ENCODE measurements around the gene KAZN. TPM values are rescaled to one million over a fixed set of nuclear protein-coding genes. Genes with fewer than 3 reads are reported as not detected.

Gene KAZN
- total and polyA plus RNA-seq, 4 experiments from 2014 or later, result 0.08 to 0.47 TPM; not detected in 2

DNA sequence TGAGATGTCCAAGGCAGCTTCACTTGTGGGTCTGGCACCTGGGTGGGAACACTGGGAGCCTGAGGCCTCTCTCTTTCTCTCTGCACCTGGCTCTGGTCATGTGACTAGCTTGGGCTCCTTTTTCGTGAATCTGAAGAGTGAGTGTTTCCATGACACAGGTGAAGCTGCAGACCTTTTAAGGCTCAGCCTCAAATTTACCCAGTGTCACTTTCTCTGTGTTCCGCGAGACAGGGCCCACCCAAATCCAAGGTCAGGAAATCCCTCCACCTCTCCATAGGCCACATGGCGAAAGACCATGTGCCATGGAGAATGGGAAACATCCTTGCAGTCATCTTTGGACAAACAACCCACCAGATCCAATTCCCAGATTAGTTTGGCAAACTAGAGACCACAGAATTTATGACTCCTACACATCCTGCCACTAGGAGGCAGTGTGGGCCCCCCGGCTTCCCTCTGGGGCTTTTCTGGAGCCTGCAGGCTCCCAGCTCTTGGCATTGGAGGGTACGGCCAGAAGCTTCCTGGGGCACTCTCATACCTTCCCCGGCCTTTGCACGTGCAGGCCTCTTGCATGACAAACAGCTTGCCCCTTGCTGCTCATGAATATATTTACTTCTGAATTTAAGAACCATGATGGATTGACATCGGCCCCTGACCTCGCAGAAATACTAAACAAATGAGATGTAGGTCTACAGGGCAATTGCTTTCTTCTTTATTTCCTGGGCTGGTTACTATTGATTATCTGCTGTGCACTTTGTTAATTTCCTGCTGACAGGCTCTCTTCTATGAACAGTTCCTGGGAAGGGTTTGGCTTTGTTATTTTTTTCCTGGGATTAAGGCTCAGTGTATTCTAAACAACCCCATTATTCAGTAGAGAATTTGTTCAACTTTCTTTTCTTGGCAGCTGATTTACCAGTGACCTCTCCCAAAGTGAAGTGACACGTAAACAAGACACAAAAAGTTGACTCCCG is 180.7 kb downstream of the KAZN start:
- Histone ChIP-seq H3K36me3 (ENCODE audit: insufficient read depth, low read length) (no peaks in the 10 kb centered on the region), H3K9me3 (ENCODE audit: control insufficient read depth in 1 of 2, low read length in 2 of 2) (no peaks in the 10 kb centered on the region), H3K4me1 (ENCODE audit: insufficient read depth, low read length) (no peaks in the 10 kb centered on the region), H3K27ac (ENCODE audit: low read depth, low read length) (no peak overlapping the region), H3K27me3 (ENCODE audit: insufficient read depth, low read length) (no peaks in the 10 kb centered on the region), H3K4me3 (ENCODE audit: low read length in 2 of 2) (no peak overlapping the region)
- Mint-ChIP-seq H3K27me3 (peaks cover 11 to 21% of the 10 kb centered on the region in 2 donors), H3K27ac (no peak overlapping the region), H3K9me3 (no peaks in the 10 kb centered on the region), H3K4me3 (no peak overlapping the region), H3K4me1 (peaks cover 0 to 1% (median 0%) of the 10 kb centered on the region in 4 donors), H3K36me3 (no peaks in the 10 kb centered on the region)
- POLR2A ChIA-PET (ENCODE audit: partially characterized antibody), result no interaction called here
- no peak for DNase-seq
- CTCF ChIA-PET (ENCODE audit: partially characterized antibody), result interaction anchor here (2.1 kb wide), 1 partner anchor 9 kb away, joined by 4 read pairs; no protein-coding TSS in a partner anchor
- intact Hi-C loops (cut with micrococcal nuclease), result no loop called here

GRCh38 chr1:14780271-14780670 is 181.8 kb downstream of the KAZN start:
- H3K9me3 Mint-ChIP-seq, result peaks cover 0 to 2% (median 0%) of the 10 kb centered on the region in 8 donors
- Histone ChIP-seq H3K9me3 (ENCODE audit: control insufficient read depth in 1 of 2, low read length in 2 of 2) (no peaks in the 10 kb centered on the region), H3K4me3 (ENCODE audit: low read length in 2 of 2) (no peak overlapping the region), H3K27me3 (ENCODE audit: insufficient read depth, low read length) (no peaks in the 10 kb centered on the region), H3K27ac (ENCODE audit: low read depth, low read length) (no peak overlapping the region), H3K36me3 (ENCODE audit: insufficient read depth, low read length) (no peaks in the 10 kb centered on the region), H3K4me1 (ENCODE audit: insufficient read depth, low read length) (no peaks in the 10 kb centered on the region)
- CTCF ChIA-PET (ENCODE audit: partially characterized antibody), result no interaction called here
- peaks cover 0 to 1% (median 0%) of the 10 kb centered on the region in 4 donors for H3K4me1 Mint-ChIP-seq
- DNase-seq, result no peak
- peaks cover 11 to 21% of the 10 kb centered on the region in 2 donors for H3K27me3 Mint-ChIP-seq
- no peaks in the 10 kb centered on the region for H3K36me3 Mint-ChIP-seq
- intact Hi-C loops (cut with micrococcal nuclease), result no loop called here
- POLR2A ChIA-PET (ENCODE audit: partially characterized antibody), result no interaction called here
- no peak overlapping the region for H3K4me3 Mint-ChIP-seq
- H3K27ac Mint-ChIP-seq, result no peak overlapping the region

DNA sequence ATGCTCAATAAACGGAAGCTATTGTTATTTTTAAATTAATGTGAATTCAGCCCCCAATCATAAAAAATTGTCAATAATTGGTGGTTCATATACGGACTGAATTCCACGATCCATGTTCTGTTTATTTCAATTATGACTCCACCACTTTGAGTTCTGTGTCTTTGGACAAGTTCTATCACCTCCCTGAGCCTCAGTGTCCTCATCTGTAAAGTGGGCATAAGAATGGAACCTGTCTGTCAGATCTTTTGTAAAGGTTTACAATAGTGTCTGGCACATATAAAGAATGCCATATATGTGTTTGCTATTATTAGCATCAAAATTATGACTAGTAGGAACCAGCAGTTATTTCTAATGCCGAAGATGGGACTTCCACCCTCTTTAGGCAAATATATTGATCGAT is 183.3 kb downstream of the KAZN start:
- no peaks in the 10 kb centered on the region for H3K4me1 ChIP-seq (ENCODE audit: insufficient read depth, low read length)
- H3K27me3 Mint-ChIP-seq, result peaks cover 13 to 18% of the 10 kb centered on the region in 2 donors
- no peak overlapping the region for H3K4me3 Mint-ChIP-seq
- H3K27ac ChIP-seq (ENCODE audit: low read depth, low read length), result no peak overlapping the region
- H3K4me1 Mint-ChIP-seq, result peaks cover 0 to 1% (median 0%) of the 10 kb centered on the region in 4 donors
- H3K36me3 Mint-ChIP-seq, result no peaks in the 10 kb centered on the region
- no peak for DNase-seq
- CTCF ChIA-PET (ENCODE audit: partially characterized antibody), result no interaction called here
- intact Hi-C loops (cut with micrococcal nuclease), result no loop called here
- no peak overlapping the region for H3K27ac Mint-ChIP-seq
- POLR2A ChIA-PET (ENCODE audit: partially characterized antibody), result no interaction called here
- H3K27me3 ChIP-seq (ENCODE audit: insufficient read depth, low read length), result no peaks in the 10 kb centered on the region
- H3K9me3 Mint-ChIP-seq, result peaks cover 0 to 2% (median 0%) of the 10 kb centered on the region in 8 donors
- no peaks in the 10 kb centered on the region for H3K36me3 ChIP-seq (ENCODE audit: insufficient read depth, low read length)
- H3K9me3 ChIP-seq (ENCODE audit: control insufficient read depth in 1 of 2, low read length in 2 of 2), result no peaks in the 10 kb centered on the region
- H3K4me3 ChIP-seq (ENCODE audit: low read length in 2 of 2), result no peak overlapping the region

- intact Hi-C loops (cut with micrococcal nuclease), result no loop called here
- Mint-ChIP-seq H3K27ac (no peak overlapping the region), H3K27me3 (peaks cover 13 to 16% of the 10 kb centered on the region in 2 donors), H3K4me3 (no peak overlapping the region), H3K9me3 (peaks cover 0 to 2% (median 0%) of the 10 kb centered on the region in 8 donors), H3K4me1 (no peaks in the 10 kb centered on the region), H3K36me3 (no peaks in the 10 kb centered on the region)
- DNase-seq, result no peak
- no peaks in the 10 kb centered on the region for H3K36me3 ChIP-seq (ENCODE audit: insufficient read depth, low read length)
- ChIA-PET POLR2A (ENCODE audit: partially characterized antibody) (no interaction called here), CTCF (ENCODE audit: partially characterized antibody) (no interaction called here)
- H3K27me3 ChIP-seq (ENCODE audit: insufficient read depth, low read length), result no peaks in the 10 kb centered on the region
- H3K9me3 ChIP-seq (ENCODE audit: control insufficient read depth in 1 of 2, low read length in 2 of 2), result no peaks in the 10 kb centered on the region
- no peaks in the 10 kb centered on the region for H3K4me1 ChIP-seq (ENCODE audit: insufficient read depth, low read length)
- H3K4me3 ChIP-seq (ENCODE audit: low read length in 2 of 2), result no peak overlapping the region
- no peak overlapping the region for H3K27ac ChIP-seq (ENCODE audit: low read depth, low read length)
These were observed 184.5 kb downstream of the KAZN start for GRCh38 chr1:14782741-14783591.

DNA sequence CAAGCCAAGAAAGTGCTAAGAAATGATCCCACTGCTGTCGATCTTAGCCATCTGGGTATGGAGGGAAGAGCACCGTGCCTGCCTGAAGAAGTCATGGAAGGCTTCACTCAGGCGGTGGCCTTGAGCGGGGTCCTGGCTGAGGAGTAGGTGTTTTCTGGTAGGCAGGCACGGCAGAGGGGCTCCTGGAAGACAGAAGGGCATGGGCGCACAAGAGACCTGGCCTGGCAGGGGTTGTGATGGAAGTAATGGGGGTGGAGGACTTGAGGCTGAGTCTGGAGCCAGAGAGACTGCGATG is 185.1 kb downstream of the KAZN start:
- Mint-ChIP-seq H3K27ac (no peak overlapping the region), H3K4me3 (no peak overlapping the region), H3K27me3 (peaks cover 13 to 16% of the 10 kb centered on the region in 2 donors), H3K9me3 (peaks cover 0 to 2% (median 0%) of the 10 kb centered on the region in 8 donors), H3K36me3 (no peaks in the 10 kb centered on the region), H3K4me1 (no peaks in the 10 kb centered on the region)
- Histone ChIP-seq H3K27ac (ENCODE audit: low read depth, low read length) (no peak overlapping the region), H3K27me3 (ENCODE audit: insufficient read depth, low read length) (no peaks in the 10 kb centered on the region), H3K9me3 (ENCODE audit: control insufficient read depth in 1 of 2, low read length in 2 of 2) (no peaks in the 10 kb centered on the region), H3K4me3 (ENCODE audit: low read length in 2 of 2) (no peak overlapping the region), H3K4me1 (ENCODE audit: insufficient read depth, low read length) (no peaks in the 10 kb centered on the region), H3K36me3 (ENCODE audit: insufficient read depth, low read length) (no peaks in the 10 kb centered on the region)
- POLR2A ChIA-PET (ENCODE audit: partially characterized antibody), result no interaction called here
- CTCF ChIA-PET (ENCODE audit: partially characterized antibody), result no interaction called here
- intact Hi-C loops (cut with micrococcal nuclease), result no loop called here
- no peak for DNase-seq

- H3K4me1 Mint-ChIP-seq, result no peaks in the 10 kb centered on the region
- Histone ChIP-seq H3K27me3 (ENCODE audit: insufficient read depth, low read length) (no peaks in the 10 kb centered on the region), H3K4me3 (ENCODE audit: low read length in 2 of 2) (no peak overlapping the region), H3K27ac (ENCODE audit: low read depth, low read length) (no peak overlapping the region), H3K36me3 (ENCODE audit: insufficient read depth, low read length) (no peaks in the 10 kb centered on the region), H3K4me1 (ENCODE audit: insufficient read depth, low read length) (no peaks in the 10 kb centered on the region), H3K9me3 (ENCODE audit: control insufficient read depth in 1 of 2, low read length in 2 of 2) (no peaks in the 10 kb centered on the region)
- H3K9me3 Mint-ChIP-seq, result peaks cover 0 to 2% (median 0%) of the 10 kb centered on the region in 8 donors
- no peak for DNase-seq
- intact Hi-C loops (cut with micrococcal nuclease), result no loop called here
- CTCF ChIA-PET (ENCODE audit: partially characterized antibody), result no interaction called here
- H3K27ac Mint-ChIP-seq, result no peak overlapping the region
- H3K4me3 Mint-ChIP-seq, result no peak overlapping the region
- POLR2A ChIA-PET (ENCODE audit: partially characterized antibody), result no interaction called here
- H3K27me3 Mint-ChIP-seq, result peaks cover 7 to 8% of the 10 kb centered on the region in 2 donors
- H3K36me3 Mint-ChIP-seq, result no peaks in the 10 kb centered on the region
These were observed 186.6 kb downstream of the KAZN start for GRCh38 chr1:14784790-14785773.
